Mesendoderm (in vitro differentiated cells): ENCODE data around the gene CALML3.
"Not testable (repeated sequence)": the region's sequence is repeated elsewhere in the genome, so short reads cannot be mapped to it uniquely, and the experiment has no call there.

Experiments used
- DNase-seq: peaks from one replicate; pipeline ENCODE4 v3.0.0; 2013
- H2AK5ac ChIP-seq: 2 replicates; pipeline ENCODE4 v1.6.1; 2013; ENCODE audit warnings: low read length, inconsistent platforms
- H2BK120ac ChIP-seq: 2 replicates; pipeline ENCODE4 v1.6.1; 2013; ENCODE audit warnings: low read depth, mild to moderate bottlenecking, low read length, moderate library complexity, mixed read lengths
- H2BK15ac ChIP-seq: replicated peaks from 2 replicates; pipeline ENCODE4 v1.6.1; 2013; ENCODE audit warnings: low read depth, mild to moderate bottlenecking, moderate library complexity
- H2BK5ac ChIP-seq: 2 replicates; pipeline ENCODE4 v1.6.1; 2013; ENCODE audit warnings: low read length, inconsistent platforms
- H3K18ac ChIP-seq: 2 replicates; pipeline ENCODE4 v1.6.1; 2013; ENCODE audit warnings: mild to moderate bottlenecking, low read length, mixed read lengths
- H3K23ac ChIP-seq: one replicate; pipeline ENCODE4 v1.6.1; 2013; ENCODE audit warnings: low read length
- H3K27ac ChIP-seq: 2 replicates; pipeline ENCODE4 v1.5.1; 2013; ENCODE audit warnings: low read depth, mild to moderate bottlenecking, inconsistent platforms, low read length, moderate library complexity
- H3K27me3 ChIP-seq: 2 replicates; pipeline ENCODE4 v1.6.1; 2013; ENCODE audit warnings: low read length, control low read depth, mild to moderate bottlenecking, inconsistent platforms; ENCODE audit not compliant: insufficient read depth, poor library complexity
- H3K36me3 ChIP-seq: 2 replicates; pipeline ENCODE4 v1.6.1; 2013; ENCODE audit warnings: low read length, inconsistent platforms; ENCODE audit not compliant: control insufficient read depth, insufficient read depth
- H3K4ac ChIP-seq: one replicate; pipeline ENCODE4 v1.6.1; 2013; ENCODE audit warnings: low read depth, mild to moderate bottlenecking, low read length, moderate library complexity
- H3K4me1 ChIP-seq: 2 replicates; pipeline ENCODE4 v1.6.1; 2013; ENCODE audit warnings: low read depth, low read length, inconsistent platforms; ENCODE audit not compliant: control insufficient read depth
- H3K4me2 ChIP-seq: 2 replicates; pipeline ENCODE4 v1.6.1; 2013; ENCODE audit warnings: low read length
- H3K4me3 ChIP-seq: 2 replicates; pipeline ENCODE4 v1.5.1; 2013; ENCODE audit warnings: mild to moderate bottlenecking, low read length
- H3K56ac ChIP-seq: one replicate; pipeline ENCODE4 v1.6.1; 2013; ENCODE audit warnings: low read length
- H3K79me1 ChIP-seq: 2 replicates; pipeline ENCODE4 v1.6.1; 2013; ENCODE audit warnings: low read length, inconsistent platforms
- H3K79me2 ChIP-seq: 2 replicates; pipeline ENCODE4 v1.6.1; 2013; ENCODE audit warnings: mild to moderate bottlenecking, low read length; ENCODE audit not compliant: control insufficient read depth, insufficient read depth
- H3K9ac ChIP-seq: 2 replicates; pipeline ENCODE4 v1.6.1; 2013; ENCODE audit warnings: low read length, inconsistent platforms
- H4K5ac ChIP-seq: one replicate; pipeline ENCODE4 v1.6.1; 2013; ENCODE audit warnings: low read length
- H4K8ac ChIP-seq: one replicate; pipeline ENCODE4 v1.6.1; 2013; ENCODE audit warnings: low read depth, mild to moderate bottlenecking, control low read depth, low read length, moderate library complexity
- WGBS: extraction: QIAGEN DNeasy Blood & Tissue Kit; methylation state at CpG from one replicate; pipeline ENCODE4 v1.1.7; 2013; ENCODE audit warnings: low lambda C conversion rate, missing lambda C conversion rate; ENCODE audit not compliant: insufficient coverage; ENCODE audit errors: extremely low coverage; 5-methylcytosine and 5-hydroxymethylcytosine counted together

The CALML3 gene

GRCh38 chr10:5555881-5556280 is 31.1 kb downstream of the CALML3 start:
- no peak overlapping the region for H3K4ac ChIP-seq
- H3K36me3 ChIP-seq = no peaks in the 10 kb centered on the region
- WGBS = no CpG with 5 or more reads among the region's 5 CpGs
- no peak overlapping the region for H2AK5ac ChIP-seq
- H3K23ac ChIP-seq = no peak overlapping the region
- no peak overlapping the region for H3K18ac ChIP-seq
- no peak overlapping the region for H2BK5ac ChIP-seq
- H3K79me2 ChIP-seq = no peaks in the 10 kb centered on the region
- H3K4me3 ChIP-seq = no peak overlapping the region
- peaks cover 8% of the 10 kb centered on the region for H3K4me1 ChIP-seq
- no peak overlapping the region for H2BK15ac ChIP-seq
- no peak for DNase-seq
- H3K27ac ChIP-seq = no peak overlapping the region
- no peak overlapping the region for H4K8ac ChIP-seq
- no peak overlapping the region for H2BK120ac ChIP-seq
- no peak overlapping the region for H3K4me2 ChIP-seq
- H3K79me1 ChIP-seq = no peaks in the 10 kb centered on the region
- no peak overlapping the region for H3K56ac ChIP-seq
- no peak overlapping the region for H3K9ac ChIP-seq
- no peaks in the 10 kb centered on the region for H3K27me3 ChIP-seq
- H4K5ac ChIP-seq = no peak overlapping the region

- no peak overlapping the region for H3K18ac ChIP-seq
- no peaks in the 10 kb centered on the region for H3K79me1 ChIP-seq
- no peak overlapping the region for H4K8ac ChIP-seq
- no peak overlapping the region for H3K4ac ChIP-seq
- H3K4me1 ChIP-seq = peaks cover 8% of the 10 kb centered on the region
- DNase-seq = peak; percentile 34
- no CpG with 5 or more reads among the region's 11 CpGs for WGBS
- H3K4me2 ChIP-seq = no peak overlapping the region
- H3K27ac ChIP-seq = no peak overlapping the region
- no peaks in the 10 kb centered on the region for H3K27me3 ChIP-seq
- no peak overlapping the region for H2BK15ac ChIP-seq
- no peaks in the 10 kb centered on the region for H3K79me2 ChIP-seq
- no peak overlapping the region for H2BK5ac ChIP-seq
- H3K9ac ChIP-seq = no peak overlapping the region
- no peak overlapping the region for H2BK120ac ChIP-seq
- no peak overlapping the region for H3K23ac ChIP-seq
- no peak overlapping the region for H2AK5ac ChIP-seq
- no peaks in the 10 kb centered on the region for H3K36me3 ChIP-seq
- no peak overlapping the region for H3K56ac ChIP-seq
- H3K4me3 ChIP-seq = no peak overlapping the region
- H4K5ac ChIP-seq = no peak overlapping the region
Measured at GRCh38 chr10:5556576-5556975, 31.8 kb downstream of the CALML3 start.

GRCh38 chr10:5557040-5557721 is 32.4 kb downstream of the CALML3 start:
- Histone ChIP-seq H3K4me1 (peaks cover 8% of the 10 kb centered on the region), H3K18ac (no peak overlapping the region), H3K9ac (no peak overlapping the region), H3K27ac (no peak overlapping the region), H3K79me1 (no peaks in the 10 kb centered on the region), H3K56ac (no peak overlapping the region), H2AK5ac (no peak overlapping the region), H3K4ac (no peak overlapping the region), H3K4me2 (no peak overlapping the region), H4K8ac (no peak overlapping the region), H3K4me3 (no peak overlapping the region), H2BK5ac (no peak overlapping the region), H3K27me3 (no peaks in the 10 kb centered on the region), H4K5ac (no peak overlapping the region), H3K36me3 (no peaks in the 10 kb centered on the region), H2BK15ac (no peak overlapping the region), H3K79me2 (no peaks in the 10 kb centered on the region), H2BK120ac (no peak overlapping the region), H3K23ac (no peak overlapping the region)
- no peak for DNase-seq
- no CpG with 5 or more reads among the region's 19 CpGs for WGBS

GRCh38 chr10:5557799-5558771 is 33.3 kb downstream of the CALML3 start:
- WGBS = no CpG with 5 or more reads among the region's 31 CpGs
- no peak overlapping the region for H3K27ac ChIP-seq

GRCh38 chr10:5559022-5559421 is 34.3 kb downstream of the CALML3 start:
- not testable (repeated sequence) for H3K27ac ChIP-seq, H3K36me3 ChIP-seq, H2BK5ac ChIP-seq, H2AK5ac ChIP-seq, H3K27me3 ChIP-seq, H3K4me2 ChIP-seq, H4K8ac ChIP-seq, H3K4ac ChIP-seq, H3K56ac ChIP-seq, H2BK120ac ChIP-seq, H3K79me1 ChIP-seq, H4K5ac ChIP-seq, H3K18ac ChIP-seq, H3K4me1 ChIP-seq, H3K9ac ChIP-seq, H3K4me3 ChIP-seq, H2BK15ac ChIP-seq, H3K23ac ChIP-seq, H3K79me2 ChIP-seq, DNase-seq
- no CpG with 5 or more reads among the region's 9 CpGs for WGBS

More at GRCh38 chr10:5557799-5558771, 33.3 kb downstream of the CALML3 start:
- Histone ChIP-seq H3K4me2 (no peak overlapping the region), H3K79me1 (no peaks in the 10 kb centered on the region), H2BK15ac (no peak overlapping the region), H4K5ac (no peak overlapping the region), H3K23ac (no peak overlapping the region), H3K9ac (no peak overlapping the region), H3K4me3 (no peak overlapping the region), H2BK5ac (no peak overlapping the region), H3K79me2 (no peaks in the 10 kb centered on the region), H3K27me3 (no peaks in the 10 kb centered on the region), H3K56ac (peak overlapping the region; percentile 20), H2AK5ac (peak overlapping the region; percentile 45), H4K8ac (no peak overlapping the region), H3K4me1 (peaks cover 8% of the 10 kb centered on the region), H2BK120ac (no peak overlapping the region), H3K4ac (no peak overlapping the region), H3K36me3 (no peaks in the 10 kb centered on the region), H3K18ac (no peak overlapping the region)
- peak; percentile 33 for DNase-seq
